Measurements from ENCODE around the gene MTOR. TPM values are rescaled to one million over a fixed set of nuclear protein-coding genes. Genes with fewer than 3 reads are reported as not detected.
A peak's percentile ranks its signal among the peaks of the same experiment; 100 is the strongest.
"Not testable (repeated sequence)": the region's sequence is repeated elsewhere in the genome, so short reads cannot be mapped to it uniquely, and the experiment has no call there.

The MTOR gene
- total RNA-seq, 1 donor from 2014 or later, result 61.9 TPM

- no peak for TF ChIP-seq CTCF (IDR thresholded peaks at IDR 0.05; ENCODE audit: unreplicated experiment)
- H3K9me3 Mint-ChIP-seq (ENCODE audit: unreplicated experiment), result no peaks in the 10 kb centered on the region
- H3K4me1 Mint-ChIP-seq (ENCODE audit: unreplicated experiment), result no peaks in the 10 kb centered on the region
- H3K27me3 Mint-ChIP-seq (ENCODE audit: unreplicated experiment), result peaks cover 2% of the 10 kb centered on the region
- H3K27ac Mint-ChIP-seq (ENCODE audit: unreplicated experiment), result no peak overlapping the region
- no peak overlapping the region for H3K4me3 Mint-ChIP-seq (ENCODE audit: unreplicated experiment)
- DNase-seq (ENCODE audit: low spot score), result no peak
- peaks cover 46% of the 10 kb centered on the region for H3K36me3 Mint-ChIP-seq (ENCODE audit: low read depth, unreplicated experiment)
Observed at GRCh38 chr1:11107599-11107998, 154.8 kb downstream of the MTOR start.

- no peak for TF ChIP-seq CTCF (IDR thresholded peaks at IDR 0.05; ENCODE audit: unreplicated experiment)
- peaks cover 5% of the 10 kb centered on the region for H3K27me3 Mint-ChIP-seq (ENCODE audit: unreplicated experiment)
- peaks cover 37% of the 10 kb centered on the region for H3K36me3 Mint-ChIP-seq (ENCODE audit: low read depth, unreplicated experiment)
- H3K4me1 Mint-ChIP-seq (ENCODE audit: unreplicated experiment), result peaks cover 5% of the 10 kb centered on the region
- no peak for DNase-seq (ENCODE audit: low spot score)
- H3K4me3 Mint-ChIP-seq (ENCODE audit: unreplicated experiment), result no peak overlapping the region
- no peaks in the 10 kb centered on the region for H3K9me3 Mint-ChIP-seq (ENCODE audit: unreplicated experiment)
- H3K27ac Mint-ChIP-seq (ENCODE audit: unreplicated experiment), result no peak overlapping the region
Observed at GRCh38 chr1:11105586-11105985, 156.8 kb downstream of the MTOR start.

- peak overlapping the region; percentile 53 for H3K27ac Mint-ChIP-seq (ENCODE audit: unreplicated experiment)
- peaks cover 16% of the 10 kb centered on the region for H3K36me3 Mint-ChIP-seq (ENCODE audit: low read depth, unreplicated experiment)
- peaks cover 15% of the 10 kb centered on the region for H3K4me1 Mint-ChIP-seq (ENCODE audit: unreplicated experiment)
- no peaks in the 10 kb centered on the region for H3K9me3 Mint-ChIP-seq (ENCODE audit: unreplicated experiment)
- no peak for DNase-seq (ENCODE audit: low spot score)
- peaks cover 5% of the 10 kb centered on the region for H3K27me3 Mint-ChIP-seq (ENCODE audit: unreplicated experiment)
- H3K4me3 Mint-ChIP-seq (ENCODE audit: unreplicated experiment), result no peak overlapping the region
- no peak for TF ChIP-seq CTCF (IDR thresholded peaks at IDR 0.05; ENCODE audit: unreplicated experiment)
Observed at GRCh38 chr1:11101347-11101746, 161.0 kb downstream of the MTOR start.

- Mint-ChIP-seq H3K4me1 (ENCODE audit: unreplicated experiment) (peaks cover 15% of the 10 kb centered on the region), H3K36me3 (ENCODE audit: low read depth, unreplicated experiment) (peaks cover 12% of the 10 kb centered on the region)
- not testable (repeated sequence) for H3K4me3 Mint-ChIP-seq (ENCODE audit: unreplicated experiment); H3K27ac Mint-ChIP-seq (ENCODE audit: unreplicated experiment); H3K9me3 Mint-ChIP-seq (ENCODE audit: unreplicated experiment); H3K27me3 Mint-ChIP-seq (ENCODE audit: unreplicated experiment); DNase-seq (ENCODE audit: low spot score)
Observed at GRCh38 chr1:11100806-11101205, 161.5 kb downstream of the MTOR start.

GRCh38 chr1:11100149-11100493 is 162.2 kb downstream of the MTOR start:
- DNase-seq (ENCODE audit: low spot score), result no peak
- H3K27ac Mint-ChIP-seq (ENCODE audit: unreplicated experiment), result peak overlapping the region; percentile 81
- peak overlapping the region; percentile 95 for H3K4me3 Mint-ChIP-seq (ENCODE audit: unreplicated experiment)
- no peaks in the 10 kb centered on the region for H3K9me3 Mint-ChIP-seq (ENCODE audit: unreplicated experiment)
- peaks cover 5% of the 10 kb centered on the region for H3K27me3 Mint-ChIP-seq (ENCODE audit: unreplicated experiment)
- no peak for TF ChIP-seq CTCF (IDR thresholded peaks at IDR 0.05; ENCODE audit: unreplicated experiment)
- peaks cover 10% of the 10 kb centered on the region for H3K36me3 Mint-ChIP-seq (ENCODE audit: low read depth, unreplicated experiment)
- H3K4me1 Mint-ChIP-seq (ENCODE audit: unreplicated experiment), result peaks cover 15% of the 10 kb centered on the region
